Stimulated activated CD8-positive, alpha-beta memory T cell treated with anti-CD3 and anti-CD28 coated beads, Interleukin-15, amount 100 ng/mL, for 4 hours (primary cell): ENCODE measurements around the gene PSMD1.
"Not testable (repeated sequence)": the region's sequence is repeated elsewhere in the genome, so short reads cannot be mapped to it uniquely, and the experiment has no call there.

Experiments used
- DNase-seq, 2 donors: peaks; one replicate each; pipeline ENCODE4 v3.0.0-alpha.2; 2020; ENCODE audit warnings: low read depth in 2 of 2

PSMD1 gene

GRCh38 chr2:231185886-231186285 is 129.2 kb downstream of the PSMD1 start:
- DNase-seq: no peak

DNA sequence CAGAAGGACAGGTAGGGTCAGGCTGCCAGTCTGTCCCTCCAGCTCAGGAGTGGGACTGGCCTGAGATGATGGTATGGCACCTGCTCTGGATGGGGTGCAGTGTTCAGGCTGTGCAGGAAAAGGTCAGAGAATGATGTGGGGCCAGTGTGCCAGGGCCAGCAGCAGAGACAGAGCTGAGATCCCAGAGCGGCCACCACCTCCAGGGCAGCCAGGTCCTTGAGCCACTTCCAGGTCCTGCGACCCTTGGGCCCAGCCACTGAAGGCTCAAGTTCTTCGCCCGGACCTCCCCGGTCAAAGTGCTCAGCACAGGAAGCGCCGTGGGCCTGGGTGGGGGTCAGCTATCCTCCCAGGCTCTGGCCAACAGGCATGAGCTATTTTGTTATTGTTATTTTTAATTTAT is 129.7 kb downstream of the PSMD1 start:
- no peak for DNase-seq

DNA sequence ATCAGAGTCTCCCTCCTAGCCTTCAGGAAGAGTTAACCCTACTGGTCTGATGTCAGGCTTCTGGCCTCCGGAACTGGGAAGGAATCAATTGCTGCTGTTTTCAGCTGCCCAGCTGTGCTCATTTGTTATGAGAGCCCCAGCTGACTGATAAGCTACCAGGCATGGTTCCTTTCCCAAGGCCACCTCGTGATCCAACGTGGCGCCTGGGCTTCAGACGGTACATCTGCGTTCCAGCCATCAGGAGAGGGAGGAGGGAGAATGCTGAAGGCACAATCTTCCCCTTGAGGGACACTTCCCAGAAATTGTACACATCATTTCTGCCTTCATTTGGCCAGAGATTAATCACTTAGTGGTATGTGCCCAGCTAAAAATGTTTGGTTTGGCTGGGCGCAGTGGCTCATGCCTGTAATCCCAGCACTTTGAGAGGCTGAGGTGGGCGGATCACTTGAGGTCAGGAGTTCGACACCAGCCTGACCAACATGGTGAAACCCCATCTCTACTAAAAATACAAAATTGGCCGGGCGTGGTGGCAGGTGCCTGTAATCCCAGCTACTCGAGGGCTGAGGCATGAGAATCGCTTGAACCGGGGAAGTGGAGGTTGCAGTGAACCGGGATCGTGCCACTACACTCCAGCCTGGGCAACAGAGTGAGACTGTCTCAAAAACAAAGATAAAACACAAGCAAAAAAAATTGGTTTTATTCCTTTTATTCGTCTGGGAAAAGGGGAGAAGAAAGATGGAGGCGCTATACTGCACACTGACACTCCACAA is 131.3 kb downstream of the PSMD1 start:
- no peak for DNase-seq

DNA sequence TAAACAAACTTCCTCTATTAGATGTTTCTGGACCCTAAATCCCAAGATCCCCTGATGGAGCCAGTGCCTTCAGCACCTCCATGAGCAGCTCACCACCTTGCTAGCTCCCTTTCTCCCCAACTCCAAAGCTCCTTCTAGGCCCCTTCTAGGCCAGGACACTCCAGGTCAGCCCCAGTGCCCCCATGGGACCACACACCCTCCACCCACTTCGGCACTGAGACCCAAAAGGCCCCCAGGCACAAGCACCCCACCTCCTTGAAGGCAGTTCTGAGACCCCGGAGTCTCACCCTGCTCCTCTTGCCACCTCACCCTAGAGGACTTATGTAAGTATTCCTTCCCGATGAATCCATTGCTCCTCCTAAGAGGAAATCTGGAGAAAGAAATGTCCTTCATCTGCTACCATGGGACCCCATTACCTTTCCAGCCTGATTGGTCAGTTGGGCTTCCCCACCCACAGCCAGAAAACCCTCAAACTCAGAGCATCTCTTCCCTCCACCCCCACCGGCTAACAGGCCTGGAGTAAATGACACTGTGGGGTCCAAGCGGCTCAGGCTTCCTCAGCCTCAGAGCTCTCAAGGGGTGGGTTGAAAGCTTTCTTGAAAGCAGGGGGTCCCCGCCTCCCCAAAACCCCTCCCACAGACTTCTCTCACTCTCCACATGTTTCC is 132.0 kb downstream of the PSMD1 start:
- DNase-seq: no peak

GRCh38 chr2:231189171-231189530 is 132.5 kb downstream of the PSMD1 start:
- DNase-seq: no peak

- DNase-seq: no peak
Measured at GRCh38 chr2:231189571-231190495, 133.2 kb downstream of the PSMD1 start.

- no peak for DNase-seq
Measured at GRCh38 chr2:231190531-231191197, 134.0 kb downstream of the PSMD1 start.

DNA sequence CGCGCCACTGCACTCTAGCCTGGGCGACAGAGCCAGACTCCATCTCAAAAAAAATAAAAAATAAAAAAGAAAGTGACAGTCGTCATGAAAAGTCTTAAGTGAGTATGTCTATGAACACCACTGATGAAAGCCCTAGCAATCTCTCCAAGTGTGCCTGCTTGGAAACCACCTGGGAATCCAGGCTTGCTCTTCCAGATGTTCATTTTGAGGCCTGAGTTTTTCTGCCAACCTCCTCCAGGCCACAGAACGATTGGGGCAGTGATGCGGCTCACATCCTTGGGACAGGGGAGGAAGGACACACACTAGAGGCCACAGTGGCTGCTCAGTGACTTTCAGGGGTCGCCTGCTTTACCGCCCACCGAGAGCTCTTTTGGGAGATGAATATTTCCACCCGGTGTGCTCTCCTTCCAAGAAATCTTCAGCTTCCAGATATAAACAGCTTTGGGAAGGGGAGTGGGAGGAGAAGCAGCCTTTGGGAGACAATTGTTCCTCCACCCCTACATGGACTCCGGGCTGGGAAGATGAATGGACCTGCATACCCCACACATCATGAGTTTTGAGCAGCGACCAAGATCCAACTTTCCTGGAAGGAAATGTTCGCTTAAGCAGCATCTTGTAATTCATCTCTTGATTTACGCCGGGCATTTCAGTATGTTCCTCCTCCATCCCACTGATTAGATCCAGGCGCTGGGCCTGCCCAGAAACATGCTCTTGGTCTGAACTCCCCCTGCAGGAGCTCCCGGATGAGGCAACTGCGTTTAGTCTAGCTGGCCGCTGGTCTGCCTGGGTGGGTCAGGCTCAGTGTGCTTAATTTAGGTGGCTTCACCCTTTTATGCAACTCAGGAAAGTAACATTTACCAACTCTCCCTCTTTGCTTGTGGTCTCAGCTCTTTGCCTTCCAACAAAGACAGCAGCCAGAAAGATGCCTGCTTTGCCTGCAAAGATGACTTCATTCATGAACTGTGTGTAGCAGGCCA is 135.5 kb downstream of the PSMD1 start:
- no peak for DNase-seq

GRCh38 chr2:231193216-231193615 is 136.5 kb downstream of the PSMD1 start:
- no peak for DNase-seq

DNA sequence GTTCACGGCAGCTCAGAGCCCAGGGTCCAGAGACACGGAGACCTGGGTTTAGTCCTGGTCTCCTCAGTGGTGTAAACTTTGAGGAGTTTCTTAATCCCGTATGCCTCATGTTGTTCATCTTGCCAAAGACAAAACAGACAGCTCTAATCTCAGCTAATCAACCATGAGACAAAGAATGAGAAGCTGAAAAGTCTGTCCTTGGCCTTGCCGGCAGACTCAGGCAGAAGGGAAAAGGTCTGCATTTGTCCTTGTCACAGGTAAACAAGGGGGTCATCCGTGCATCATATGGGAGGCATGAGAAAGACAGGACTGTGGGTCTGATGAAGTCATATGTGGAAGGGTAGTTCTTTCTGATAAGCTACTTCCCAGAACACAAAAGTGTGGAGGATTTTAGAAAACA is 139.9 kb downstream of the PSMD1 start:
- no peak for DNase-seq

GRCh38 chr2:231197196-231197595 is 140.5 kb downstream of the PSMD1 start:
- not testable (repeated sequence) for DNase-seq

DNA sequence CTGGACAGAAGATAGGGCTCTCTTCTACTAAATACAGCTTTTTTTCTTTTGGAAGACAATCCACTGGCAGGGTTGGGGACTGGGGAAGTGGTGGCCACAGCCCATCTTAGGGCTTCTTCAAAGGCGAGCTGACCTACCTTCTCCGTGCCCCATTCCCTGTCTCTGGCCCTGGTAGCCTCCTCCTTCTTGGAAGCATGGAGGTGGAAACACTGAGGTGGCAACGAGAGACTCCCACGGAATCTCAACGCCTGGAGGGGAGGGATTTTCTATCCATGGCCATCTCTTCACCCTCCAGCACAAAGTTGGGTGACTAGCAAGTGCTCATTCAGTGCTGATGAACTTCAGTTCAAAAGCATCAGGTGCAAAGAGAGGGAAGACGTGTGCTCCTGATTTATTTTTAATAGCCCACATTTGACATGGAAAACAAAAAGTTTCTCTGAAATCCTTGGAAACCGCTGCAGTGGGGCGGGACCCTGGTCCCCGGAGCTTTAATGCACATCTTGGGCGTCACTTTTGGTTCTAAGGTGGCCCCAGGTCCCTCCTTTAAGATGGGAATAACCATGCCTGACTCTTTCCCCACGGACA is 141.1 kb downstream of the PSMD1 start:
- no peak for DNase-seq

DNA sequence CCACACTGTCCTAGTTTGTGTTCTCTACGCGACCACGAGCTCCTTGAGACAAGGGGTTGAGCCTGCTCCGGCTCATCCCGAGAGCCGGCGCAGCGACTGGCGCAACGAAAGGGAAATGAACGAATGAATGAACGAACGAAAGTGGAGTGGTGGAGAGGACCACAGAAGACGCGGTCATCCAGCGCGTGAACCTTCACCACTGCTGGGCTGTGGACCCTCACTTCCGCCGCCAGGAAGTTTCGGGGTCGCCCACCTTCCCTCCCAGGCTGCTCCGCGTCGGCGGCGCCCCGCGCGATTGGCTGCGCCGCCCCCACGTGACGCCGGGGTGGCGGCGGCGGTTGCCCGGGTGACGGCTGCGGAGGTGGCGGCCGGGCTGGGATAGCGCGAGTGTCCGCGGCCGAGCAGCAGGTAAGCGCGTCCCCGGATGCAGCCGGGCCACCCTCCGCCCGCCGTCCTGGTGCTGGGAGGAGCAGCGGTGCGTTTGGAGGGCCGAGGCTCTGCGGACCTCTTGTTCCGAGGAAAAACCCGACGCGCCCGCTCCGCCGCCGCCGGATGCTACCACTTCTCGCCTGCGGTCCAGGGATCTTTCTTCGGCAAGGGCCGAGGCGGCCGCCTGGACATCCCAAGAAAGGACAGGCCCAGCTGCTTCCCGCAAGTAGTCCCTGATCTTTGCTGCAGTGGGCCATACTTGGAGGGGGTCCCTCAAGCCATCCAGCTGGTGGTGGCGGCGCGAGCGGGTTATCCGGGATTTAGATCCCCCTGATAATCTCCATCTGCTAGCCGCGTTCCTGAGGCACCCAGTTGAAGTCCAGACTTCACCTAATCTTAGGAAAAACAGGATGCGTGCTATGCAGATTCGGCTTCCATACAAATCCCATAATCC is 141.9 kb downstream of the PSMD1 start, which contains the start of gene ARMC9:
Gene ARMC9 (plus strand): TSS at position 341 of the 883 bp plus-strand sequence. CDS start 7,608 bp downstream, outside the sequence.
- peak; percentile 43 to 65 for DNase-seq

DNA sequence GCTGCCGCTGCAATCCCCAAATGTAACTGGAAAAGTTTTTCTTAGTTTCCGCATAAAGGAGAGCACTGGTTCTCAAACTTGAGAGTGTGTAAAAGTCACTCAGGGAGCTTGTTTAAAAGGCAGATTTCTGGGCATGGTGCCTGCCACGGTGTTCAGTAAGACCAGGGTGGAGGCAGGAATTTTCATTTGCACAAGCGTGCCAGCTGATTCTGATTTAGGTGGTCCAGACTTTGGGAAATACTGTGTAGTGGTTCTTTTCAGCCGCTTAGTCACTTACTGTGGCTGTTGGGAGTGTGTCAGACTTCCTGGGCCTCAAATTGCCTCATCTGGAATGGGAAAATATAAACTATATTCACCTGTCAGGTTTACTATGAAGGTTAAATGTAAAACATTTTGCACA is 142.6 kb downstream of the PSMD1 start:
- no peak for DNase-seq

DNA sequence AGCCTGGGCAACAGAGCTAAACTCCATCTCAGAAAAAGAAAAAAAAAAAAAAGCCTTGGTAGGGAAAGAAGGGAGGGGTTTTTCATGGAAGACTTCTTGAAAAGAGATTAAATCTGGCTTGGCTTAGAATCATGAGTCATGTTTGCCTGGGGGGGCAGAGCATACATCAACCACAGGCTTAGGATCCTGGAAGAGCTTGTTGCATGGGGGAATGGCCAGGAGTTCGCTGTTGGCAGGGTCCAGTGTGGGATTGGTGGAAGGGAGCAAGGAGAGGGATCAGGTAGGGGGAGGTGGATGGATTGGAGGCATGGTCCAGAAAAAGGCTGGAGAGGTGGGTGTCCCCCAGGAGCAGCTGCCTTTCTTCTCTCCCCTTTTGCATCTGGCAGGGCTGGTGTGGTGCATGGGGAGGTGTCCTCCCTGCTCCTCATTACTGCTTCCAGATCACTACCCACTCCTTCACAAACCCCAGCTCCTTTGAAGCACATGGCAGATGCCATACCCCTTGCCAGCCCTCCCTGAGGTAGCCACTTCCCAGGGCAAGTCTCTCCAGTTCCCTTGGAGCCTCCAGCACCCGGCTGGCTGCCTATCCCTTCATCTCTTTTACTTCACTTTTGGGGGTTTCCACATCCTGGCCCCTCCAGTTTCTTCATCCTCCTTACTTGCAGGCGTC is 144.3 kb downstream of the PSMD1 start:
- no peak for DNase-seq

DNA sequence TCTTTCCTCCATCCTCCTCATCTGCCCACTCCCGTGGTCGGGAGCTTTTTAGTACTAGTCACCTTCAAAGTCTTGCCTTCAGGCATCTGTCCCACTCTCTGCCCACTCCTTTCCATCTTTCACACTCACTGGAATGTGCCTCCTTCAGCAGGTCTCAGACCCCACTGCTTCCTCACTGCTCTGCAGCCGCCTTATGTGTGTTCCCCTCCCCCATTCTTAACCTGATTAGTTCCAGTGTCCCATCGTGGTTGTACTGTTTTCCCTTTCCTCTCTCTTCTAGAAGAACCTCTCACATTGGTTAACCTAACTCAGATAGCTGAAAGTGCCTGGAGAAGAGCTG is 144.8 kb downstream of the PSMD1 start:
- no peak for DNase-seq

GRCh38 chr2:231203087-231203486 is 146.4 kb downstream of the PSMD1 start:
- no peak for DNase-seq

DNA sequence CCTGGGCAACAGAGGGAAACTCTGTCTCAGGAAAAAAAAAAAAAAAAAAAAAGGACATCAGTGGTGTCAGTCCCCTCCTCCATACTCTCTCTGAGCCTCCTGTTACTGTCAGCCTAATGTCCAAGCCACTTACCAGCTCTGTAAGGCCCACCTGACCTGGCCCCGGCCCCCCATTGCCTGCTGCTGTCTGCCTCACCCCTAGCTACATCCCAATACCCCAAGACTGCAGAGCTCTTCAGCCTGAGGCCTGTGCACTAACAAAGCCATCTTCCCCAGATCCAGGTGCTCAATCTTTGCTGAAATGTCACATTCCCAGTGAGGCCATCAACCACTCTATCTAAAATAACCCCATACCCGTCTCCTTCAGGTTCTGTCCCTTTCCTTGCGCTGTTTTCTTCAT is 147.5 kb downstream of the PSMD1 start:
- DNase-seq: no peak

- no peak for DNase-seq
Measured at GRCh38 chr2:231204581-231204980, 147.9 kb downstream of the PSMD1 start.
